OCI-LY7 (cell line): ENCODE data around the gene REC114.

Source experiments
- CTCF ChIP-seq: fragments of 200-600 bp; sonication (generic); conservative IDR thresholded peaks from 2 replicates; pipeline ENCODE4 v1.5.1; 2014; ENCODE audit warnings: mild to moderate bottlenecking, antibody characterized with exemption, low read length, moderate library complexity, mixed read lengths
- EZH2phosphoT487 ChIP-seq: fragments of 200-600 bp; sonication (generic); IDR thresholded peaks from 2 replicates; pipeline ENCODE4 v1.6.1; 2018; ENCODE audit warnings: low read depth, borderline replicate concordance, mild to moderate bottlenecking, mixed run types, antibody characterized with exemption, low read length, moderate library complexity, mixed read lengths

DNA sequence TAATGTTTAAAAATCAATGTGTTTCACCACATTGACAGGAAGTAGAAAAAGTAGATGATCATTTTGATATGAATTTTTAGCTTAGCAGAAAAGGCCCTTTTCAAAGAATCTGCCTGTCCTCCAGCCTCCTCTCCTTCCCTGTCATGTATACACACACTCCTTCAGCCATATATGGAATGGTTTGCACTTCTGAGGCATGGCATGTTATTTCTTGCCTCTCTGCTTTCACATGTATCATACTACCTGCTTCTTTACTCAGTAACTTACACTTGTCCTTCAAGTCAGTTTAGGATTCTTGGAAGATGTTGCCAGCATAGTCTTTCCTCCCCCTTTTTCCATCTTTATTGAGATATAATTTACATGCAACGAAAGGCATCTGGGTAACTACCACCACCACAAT is 79.0 kb downstream of the REC114 start:
- TF ChIP-seq CTCF (no peak), EZH2phosphoT487 (no peak)
